Smooth muscle cell (in vitro differentiated cells): ENCODE measurements around the gene ZKSCAN5. TPM values are rescaled to one million over a fixed set of nuclear protein-coding genes. Genes with fewer than 3 reads are reported as not detected.

Experiments used
- DNase-seq: peaks from one replicate; lab custom pipeline; 2025; ENCODE audit not compliant: unreplicated experiment; lab: John Stamatoyannopoulos, UW
- H2AFZ ChIP-seq: fragments of 200-600 bp; sonication (generic); 2 replicates; pipeline ENCODE4 v1.6.0; 2016; ENCODE audit warnings: antibody characterized with exemption, low read depth, mild to moderate bottlenecking
- H3F3A ChIP-seq: fragments of 200-600 bp; sonication (generic); 2 replicates; pipeline ENCODE4 v1.6.0; 2017; ENCODE audit warnings: antibody characterized with exemption, low read depth
- H3K27ac ChIP-seq: fragments of 200-600 bp; sonication (generic); 2 replicates; pipeline ENCODE4 v1.5.1; 2016; ENCODE audit warnings: low read depth, mild to moderate bottlenecking
- H3K27me3 ChIP-seq: fragments of 200-600 bp; sonication (generic); 2 replicates; pipeline ENCODE4 v1.6.1; 2016; ENCODE audit warnings: low read depth, mild to moderate bottlenecking
- H3K36me3 ChIP-seq: fragments of 200-600 bp; sonication (generic); 2 replicates; pipeline ENCODE4 v1.5.1; 2016; ENCODE audit warnings: low read depth
- H3K4me1 ChIP-seq: fragments of 200-600 bp; sonication (generic); 2 replicates; pipeline ENCODE4 v1.5.1; 2016; ENCODE audit warnings: low read depth
- H3K4me2 ChIP-seq: fragments of 200-600 bp; sonication (generic); 2 replicates; pipeline ENCODE4 v1.6.0; 2016; ENCODE audit warnings: mild to moderate bottlenecking
- H3K4me3 ChIP-seq: fragments of 200-600 bp; sonication (generic); 2 replicates; pipeline ENCODE4 v1.5.1; 2016; ENCODE audit warnings: mild to moderate bottlenecking
- H3K79me2 ChIP-seq: fragments of 200-600 bp; sonication (generic); 2 replicates; pipeline ENCODE4 v1.6.0; 2016; ENCODE audit warnings: low read depth, mild to moderate bottlenecking
- H3K9ac ChIP-seq: fragments of 200-600 bp; sonication (generic); 2 replicates; pipeline ENCODE4 v1.6.0; 2016; ENCODE audit warnings: low read depth
- H3K9me3 ChIP-seq: fragments of 200-600 bp; sonication (generic); replicated peaks from 2 replicates; pipeline ENCODE4 v1.5.1; 2016; ENCODE audit warnings: low read depth
- H4K20me1 ChIP-seq: fragments of 200-600 bp; sonication (generic); 2 replicates; pipeline ENCODE4 v1.6.0; 2016; ENCODE audit warnings: low read depth
- WGBS: methylation state at CpG from one replicate; pipeline ENCODE4 v1.1.7; 2016; ENCODE audit warnings: low lambda C conversion rate; 5-methylcytosine and 5-hydroxymethylcytosine counted together
- polyA plus RNA-seq: library from polyadenylated mRNA; unstranded; fragments of >200 nt; fragmentation: Nextera tagmentation; extraction: Ambion mirVana; gene quantifications from 2 replicates; pipeline ENCODE4 v1.2.1, GENCODE V29; 2016
- total RNA-seq: library from RNA; depleted of rRNA; stranded (reverse); fragments of >200 nt; gene quantifications from 2 replicates; pipeline ENCODE4 v1.2.3, GENCODE V29; 2014
- TF ChIP-seq, protein P1 (sequence below): fragments of 200-600 bp; sonication (generic); IDR thresholded peaks from 2 replicates; pipeline ENCODE4 v1.5.1; 2017; ENCODE audit warnings: borderline replicate concordance, mild to moderate bottlenecking, antibody characterized with exemption; ENCODE audit not compliant: insufficient read depth, poor library complexity, severe bottlenecking

ZKSCAN5 gene
- total and polyA plus RNA-seq, 2 experiments from 2014 or later, result 7.6 to 16.5 TPM

DNA sequence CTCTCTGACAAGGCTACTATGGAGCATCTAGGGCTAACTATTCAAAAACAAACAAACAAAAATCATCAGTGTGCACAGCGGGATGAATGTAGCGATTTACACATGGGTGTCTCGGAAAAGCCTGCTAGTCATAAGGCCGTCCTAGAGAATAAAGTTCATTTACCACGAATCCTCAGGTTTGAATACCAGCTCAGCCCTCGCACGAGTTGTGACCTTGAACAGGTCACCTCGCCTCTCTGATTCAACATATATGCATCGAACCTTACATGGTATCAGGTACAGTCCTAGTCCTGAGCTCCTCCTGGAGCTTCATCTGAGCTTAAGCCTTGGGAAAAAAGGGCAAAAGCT is 39.1 kb upstream of the ZKSCAN5 start:
- Histone ChIP-seq H3F3A (no peaks in the 10 kb centered on the region), H3K4me2 (peak overlapping the region; percentile 99), H3K36me3 (no peaks in the 10 kb centered on the region), H3K9me3 (no peaks in the 10 kb centered on the region), H3K27me3 (no peaks in the 10 kb centered on the region), H3K4me3 (peak overlapping the region; percentile 87), H4K20me1 (peaks cover 22% of the 10 kb centered on the region), H3K79me2 (peaks cover 59% of the 10 kb centered on the region), H3K9ac (peak overlapping the region; percentile 96), H3K27ac (peak overlapping the region; percentile 78), H3K4me1 (peaks cover 10% of the 10 kb centered on the region), H2AFZ (peak overlapping the region; percentile 89)
- WGBS, result 12% methylated on average over 9 of the region's 9 CpGs
- TF ChIP-seq, protein P1, sequence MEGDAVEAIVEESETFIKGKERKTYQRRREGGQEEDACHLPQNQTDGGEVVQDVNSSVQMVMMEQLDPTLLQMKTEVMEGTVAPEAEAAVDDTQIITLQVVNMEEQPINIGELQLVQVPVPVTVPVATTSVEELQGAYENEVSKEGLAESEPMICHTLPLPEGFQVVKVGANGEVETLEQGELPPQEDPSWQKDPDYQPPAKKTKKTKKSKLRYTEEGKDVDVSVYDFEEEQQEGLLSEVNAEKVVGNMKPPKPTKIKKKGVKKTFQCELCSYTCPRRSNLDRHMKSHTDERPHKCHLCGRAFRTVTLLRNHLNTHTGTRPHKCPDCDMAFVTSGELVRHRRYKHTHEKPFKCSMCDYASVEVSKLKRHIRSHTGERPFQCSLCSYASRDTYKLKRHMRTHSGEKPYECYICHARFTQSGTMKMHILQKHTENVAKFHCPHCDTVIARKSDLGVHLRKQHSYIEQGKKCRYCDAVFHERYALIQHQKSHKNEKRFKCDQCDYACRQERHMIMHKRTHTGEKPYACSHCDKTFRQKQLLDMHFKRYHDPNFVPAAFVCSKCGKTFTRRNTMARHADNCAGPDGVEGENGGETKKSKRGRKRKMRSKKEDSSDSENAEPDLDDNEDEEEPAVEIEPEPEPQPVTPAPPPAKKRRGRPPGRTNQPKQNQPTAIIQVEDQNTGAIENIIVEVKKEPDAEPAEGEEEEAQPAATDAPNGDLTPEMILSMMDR, result no peak
- DNase-seq, result no peak

DNA sequence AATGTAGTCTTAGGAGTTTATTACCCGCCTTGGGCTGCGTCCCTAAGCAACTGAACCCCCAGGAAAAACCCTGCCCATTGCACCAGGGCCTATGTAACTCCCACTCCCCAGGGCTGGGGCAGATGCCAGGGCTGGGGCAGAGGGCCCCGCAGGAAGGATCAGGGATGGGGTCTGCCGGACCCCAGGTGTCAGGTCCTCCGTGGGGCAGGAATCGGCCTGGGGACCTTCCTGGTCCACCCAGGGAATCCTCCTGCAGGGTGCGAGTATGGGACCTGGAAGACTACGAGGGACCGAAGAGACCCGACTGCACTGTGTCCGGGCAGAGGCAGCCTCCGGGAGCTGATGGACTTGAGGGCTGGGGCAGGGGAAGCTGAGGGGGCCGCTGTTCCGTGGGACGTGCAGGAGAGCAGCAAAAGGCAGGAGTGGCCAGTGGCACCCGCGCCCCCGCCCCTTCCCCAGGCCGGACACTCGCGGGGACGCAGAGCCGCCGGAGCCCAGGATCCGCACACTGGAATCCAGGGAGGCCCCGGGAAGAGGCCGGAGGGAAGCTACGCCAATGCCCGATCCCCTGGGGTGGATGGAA is 36.0 kb upstream of the ZKSCAN5 start:
- H3K79me2 ChIP-seq, result peaks cover 36% of the 10 kb centered on the region
- H2AFZ ChIP-seq, result no peak overlapping the region
- no peaks in the 10 kb centered on the region for H3K36me3 ChIP-seq
- H3K4me3 ChIP-seq, result no peak overlapping the region
- WGBS, result over 99% methylated on average over 13 of the region's 29 CpGs
- no peaks in the 10 kb centered on the region for H4K20me1 ChIP-seq
- H3K27me3 ChIP-seq, result no peaks in the 10 kb centered on the region
- H3K27ac ChIP-seq, result no peak overlapping the region
- H3K4me2 ChIP-seq, result no peak overlapping the region
- H3K9ac ChIP-seq, result no peak overlapping the region
- peaks cover 10% of the 10 kb centered on the region for H3K4me1 ChIP-seq
- DNase-seq, result no peak
- TF ChIP-seq, protein P1, result no peak
- peaks cover 3% of the 10 kb centered on the region for H3F3A ChIP-seq
- no peaks in the 10 kb centered on the region for H3K9me3 ChIP-seq

DNA sequence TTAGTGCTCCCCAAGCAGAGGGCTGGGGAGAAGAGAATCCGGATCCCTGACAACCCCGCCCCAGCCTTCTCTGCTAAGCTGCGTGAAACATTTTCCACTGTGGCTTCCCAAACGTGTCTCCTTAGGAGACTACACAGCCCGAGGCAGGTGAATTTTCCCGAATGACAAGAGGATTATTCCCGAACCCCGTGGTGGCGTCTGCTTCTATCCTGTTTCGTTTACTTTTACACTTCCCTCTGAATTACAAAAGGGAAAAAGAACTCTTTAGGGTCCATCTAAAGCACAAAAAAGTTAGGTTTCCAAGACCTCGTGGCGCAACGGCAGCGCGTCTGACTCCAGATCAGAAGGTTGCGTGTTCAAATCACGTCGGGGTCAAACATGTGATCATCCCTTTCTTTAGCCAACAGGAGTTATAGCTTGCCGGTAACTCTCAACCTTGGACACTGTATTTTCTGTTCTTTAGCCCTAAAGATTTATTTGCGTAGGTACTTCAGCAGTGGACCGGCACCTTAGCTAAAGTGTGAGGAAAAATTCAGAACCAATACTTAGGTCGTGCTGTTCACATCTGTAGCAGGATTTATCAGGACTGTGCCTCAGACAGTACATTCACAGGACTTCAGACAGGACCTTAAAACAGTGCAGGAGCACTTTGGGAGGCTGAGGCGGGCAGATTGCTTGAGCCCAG is 34.9 kb upstream of the ZKSCAN5 start:
- Histone ChIP-seq H3K4me3 (no peak overlapping the region), H3K9ac (no peak overlapping the region), H3K27me3 (no peaks in the 10 kb centered on the region), H3F3A (peaks cover 3% of the 10 kb centered on the region), H3K36me3 (no peaks in the 10 kb centered on the region), H3K4me2 (no peak overlapping the region), H3K27ac (no peak overlapping the region), H4K20me1 (no peaks in the 10 kb centered on the region), H3K9me3 (no peaks in the 10 kb centered on the region), H3K4me1 (peaks cover 10% of the 10 kb centered on the region), H3K79me2 (peaks cover 36% of the 10 kb centered on the region), H2AFZ (no peak overlapping the region)
- TF ChIP-seq, protein P1, result no peak
- DNase-seq, result no peak
- WGBS, result 46% methylated on average over 23 of the region's 23 CpGs
